SU-DHL-6 (cell line): Measurements from ENCODE around the gene JAK1.

ENCODE experiments used
- CTCF ChIP-seq: fragments of 200-600 bp; sonication (generic); IDR thresholded peaks from one replicate; pipeline ENCODE4 v1.5.1; 2017; ENCODE audit warnings: antibody characterized with exemption, mild to moderate bottlenecking, low read length, moderate library complexity; ENCODE audit not compliant: insufficient read depth, poor library complexity, severe bottlenecking
- EZH2phosphoT487 ChIP-seq: fragments of 200-600 bp; sonication (generic), shearing (Covaris generic); conservative IDR thresholded peaks from 2 replicates; pipeline ENCODE4 v1.6.1; 2018; ENCODE audit warnings: mild to moderate bottlenecking, antibody characterized with exemption, low read length, moderate library complexity, mixed read lengths

- TF ChIP-seq CTCF = no peak
- TF ChIP-seq EZH2phosphoT487 = no peak
Measured at GRCh38 chr1:64975127-64975526, 8.8 kb upstream of the JAK1 start.
